PC-9 (cell line): ENCODE data around the gene CCDC88C.

Experiments
- CTCF ChIP-seq: fragments of 200-600 bp; sonication (generic); conservative IDR thresholded peaks from 2 replicates; pipeline ENCODE4 v1.6.1; 2017; ENCODE audit warnings: mixed run types, antibody characterized with exemption, mild to moderate bottlenecking, moderate library complexity
- EZH2 ChIP-seq: fragments of 200-600 bp; sonication (generic); IDR thresholded peaks from 2 replicates; pipeline ENCODE4 v1.8.0; 2017; ENCODE audit warnings: antibody characterized with exemption, low read depth

DNA sequence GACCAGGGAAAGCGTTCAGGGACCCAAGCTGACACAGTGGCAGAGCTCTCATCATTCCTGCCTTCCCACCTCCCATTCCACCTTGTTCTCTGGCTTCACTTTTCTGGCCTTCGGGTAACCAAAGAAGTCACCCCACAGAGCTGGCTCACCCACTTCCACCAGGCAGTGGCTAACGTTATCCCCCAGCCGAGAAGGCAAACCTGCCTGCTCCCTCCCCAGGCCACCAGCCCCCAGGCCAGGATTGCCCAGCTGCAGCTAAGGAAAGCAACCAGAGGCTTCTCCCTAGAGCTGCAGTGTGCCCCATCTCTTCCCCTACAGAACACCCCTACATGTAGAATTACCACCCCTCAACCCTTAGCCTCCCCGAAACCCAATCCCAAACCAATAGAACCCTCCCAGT lies 22.2 kb downstream of the CCDC88C start:
- TF ChIP-seq EZH2 (no peak), CTCF (no peak)
